GM19035 (cell line): ENCODE data around the gene ZSWIM6.

Source experiments
- ATAC-seq: cut with Tn5 transposase; IDR thresholded peaks from one replicate; pipeline ENCODE4 v1.9.1; 2021; ENCODE audit not compliant: unreplicated experiment

The ZSWIM6 gene

GRCh38 chr5:61306531-61307131, 25.4 kb upstream of the ZSWIM6 start:
- ATAC-seq, result peak; percentile 85

GRCh38 chr5:61307191-61307590, 24.9 kb upstream of the ZSWIM6 start:
- no peak for ATAC-seq

GRCh38 chr5:61307611-61308010, 24.4 kb upstream of the ZSWIM6 start:
- no peak for ATAC-seq

GRCh38 chr5:61308712-61309111, 23.3 kb upstream of the ZSWIM6 start:
- no peak for ATAC-seq

- ATAC-seq, result no peak
These were observed 22.9 kb upstream of the ZSWIM6 start for GRCh38 chr5:61309115-61309514.

- no peak for ATAC-seq
These were observed 20.9 kb upstream of the ZSWIM6 start for GRCh38 chr5:61311056-61311610.

- ATAC-seq, result no peak
These were observed 19.9 kb upstream of the ZSWIM6 start for GRCh38 chr5:61311836-61312808.

GRCh38 chr5:61313960-61314681, 17.9 kb upstream of the ZSWIM6 start:
- ATAC-seq, result no peak

GRCh38 chr5:61318376-61318775, 13.7 kb upstream of the ZSWIM6 start:
- no peak for ATAC-seq

GRCh38 chr5:61319388-61320146, 12.5 kb upstream of the ZSWIM6 start:
- ATAC-seq, result peak; percentile 99

GRCh38 chr5:61320860-61321259, 11.2 kb upstream of the ZSWIM6 start:
- no peak for ATAC-seq

- no peak for ATAC-seq
These were observed 10.4 kb upstream of the ZSWIM6 start for GRCh38 chr5:61321669-61322068.

GRCh38 chr5:61322738-61323725, 9.0 kb upstream of the ZSWIM6 start:
- ATAC-seq, result no peak

- peak; percentile 26 for ATAC-seq
These were observed 4.0 kb upstream of the ZSWIM6 start for GRCh38 chr5:61327760-61328753.

GRCh38 chr5:61328791-61329549, 3.1 kb upstream of the ZSWIM6 start:
- no peak for ATAC-seq

GRCh38 chr5:61329550-61330128, 2.4 kb upstream of the ZSWIM6 start:
- ATAC-seq, result no peak

- no peak for ATAC-seq
These were observed 1.7 kb upstream of the ZSWIM6 start for GRCh38 chr5:61330341-61330844.
